HG03103 (cell line): Measurements from ENCODE around the gene MYH6.

Source experiments
- ATAC-seq: cut with Tn5 transposase; IDR thresholded peaks from one replicate; pipeline ENCODE4 v1.9.1; 2021; ENCODE audit warnings: low read depth; ENCODE audit not compliant: unreplicated experiment

MYH6 gene

GRCh38 chr14:23361320-23361719 is 46.8 kb downstream of the MYH6 start:
- no peak for ATAC-seq

- ATAC-seq: no peak
These were observed 47.6 kb downstream of the MYH6 start for GRCh38 chr14:23360496-23360895.

- ATAC-seq: no peak
These were observed 48.2 kb downstream of the MYH6 start for GRCh38 chr14:23359722-23360447.

GRCh38 chr14:23359167-23359626 is 48.9 kb downstream of the MYH6 start:
- ATAC-seq: no peak

- no peak for ATAC-seq
These were observed 49.4 kb downstream of the MYH6 start for GRCh38 chr14:23358553-23359166.

- ATAC-seq: no peak
These were observed 50.0 kb downstream of the MYH6 start for GRCh38 chr14:23358042-23358441.

- ATAC-seq: no peak
These were observed 50.8 kb downstream of the MYH6 start for GRCh38 chr14:23357261-23357660.

GRCh38 chr14:23356662-23357061 is 51.4 kb downstream of the MYH6 start:
- no peak for ATAC-seq

- ATAC-seq: no peak
These were observed 52.1 kb downstream of the MYH6 start for GRCh38 chr14:23355871-23356435.

GRCh38 chr14:23354990-23355389 is 53.1 kb downstream of the MYH6 start:
- no peak for ATAC-seq

- no peak for ATAC-seq
These were observed 54.7 kb downstream of the MYH6 start for GRCh38 chr14:23353433-23353780.

GRCh38 chr14:23352506-23353432 is 55.3 kb downstream of the MYH6 start, which contains the start of gene SLC22A17:
Gene SLC22A17 (minus strand): TSS chr14:23352887.
- ATAC-seq: no peak

- no peak for ATAC-seq
These were observed 56.2 kb downstream of the MYH6 start for GRCh38 chr14:23351681-23352505.

- ATAC-seq: no peak
These were observed 58.8 kb downstream of the MYH6 start for GRCh38 chr14:23349156-23349845.

- no peak for ATAC-seq
These were observed 59.8 kb downstream of the MYH6 start for GRCh38 chr14:23348297-23348655.

GRCh38 chr14:23347406-23348296 is 60.4 kb downstream of the MYH6 start:
- ATAC-seq: no peak

GRCh38 chr14:23346693-23347405 is 61.2 kb downstream of the MYH6 start:
- ATAC-seq: no peak
